Measurements from ENCODE around the gene LRMDA.

LRMDA gene

GRCh38 chr10:75857269-75857846 is 425.9 kb downstream of the LRMDA start:
- no peak overlapping the region for H3K4me3 ChIP-seq (ENCODE audit: low read depth, low read length)

GRCh38 chr10:75857896-75858295 is 426.5 kb downstream of the LRMDA start:
- H3K4me3 ChIP-seq (ENCODE audit: low read depth, low read length), result no peak overlapping the region

- no peak overlapping the region for H3K4me3 ChIP-seq (ENCODE audit: low read depth, low read length)
Observed at GRCh38 chr10:75858339-75858738, 426.9 kb downstream of the LRMDA start.

GRCh38 chr10:75859141-75859540 is 427.7 kb downstream of the LRMDA start:
- no peak overlapping the region for H3K4me3 ChIP-seq (ENCODE audit: low read depth, low read length)

- H3K4me3 ChIP-seq (ENCODE audit: low read depth, low read length), result no peak overlapping the region
Observed at GRCh38 chr10:75860009-75860408, 428.6 kb downstream of the LRMDA start.

- H3K4me3 ChIP-seq (ENCODE audit: low read depth, low read length), result no peak overlapping the region
Observed at GRCh38 chr10:75861582-75861981, 430.2 kb downstream of the LRMDA start.

GRCh38 chr10:75862935-75863334 is 431.5 kb downstream of the LRMDA start:
- H3K4me3 ChIP-seq (ENCODE audit: low read depth, low read length), result no peak overlapping the region

GRCh38 chr10:75864717-75865116 is 433.3 kb downstream of the LRMDA start:
- H3K4me3 ChIP-seq (ENCODE audit: low read depth, low read length), result no peak overlapping the region

GRCh38 chr10:75865413-75866299 is 434.2 kb downstream of the LRMDA start:
- no peak overlapping the region for H3K4me3 ChIP-seq (ENCODE audit: low read depth, low read length)

GRCh38 chr10:75866300-75866625 is 434.8 kb downstream of the LRMDA start:
- no peak overlapping the region for H3K4me3 ChIP-seq (ENCODE audit: low read depth, low read length)

- no peak overlapping the region for H3K4me3 ChIP-seq (ENCODE audit: low read depth, low read length)
Observed at GRCh38 chr10:75866731-75867130, 435.3 kb downstream of the LRMDA start.

- H3K4me3 ChIP-seq (ENCODE audit: low read depth, low read length), result no peak overlapping the region
Observed at GRCh38 chr10:75868574-75868973, 437.1 kb downstream of the LRMDA start.

- no peak overlapping the region for H3K4me3 ChIP-seq (ENCODE audit: low read depth, low read length)
Observed at GRCh38 chr10:75870039-75870645, 438.7 kb downstream of the LRMDA start.

GRCh38 chr10:75875740-75876139 is 444.3 kb downstream of the LRMDA start:
- H3K4me3 ChIP-seq (ENCODE audit: low read depth, low read length), result no peak overlapping the region

GRCh38 chr10:75876710-75877109 is 445.3 kb downstream of the LRMDA start:
- H3K4me3 ChIP-seq (ENCODE audit: low read depth, low read length), result no peak overlapping the region

GRCh38 chr10:75877877-75878276 is 446.5 kb downstream of the LRMDA start:
- no peak overlapping the region for H3K4me3 ChIP-seq (ENCODE audit: low read depth, low read length)

GRCh38 chr10:75878586-75878985 is 447.2 kb downstream of the LRMDA start:
- no peak overlapping the region for H3K4me3 ChIP-seq (ENCODE audit: low read depth, low read length)

GRCh38 chr10:75880031-75880775 is 448.8 kb downstream of the LRMDA start:
- no peak overlapping the region for H3K4me3 ChIP-seq (ENCODE audit: low read depth, low read length)

- no peak overlapping the region for H3K4me3 ChIP-seq (ENCODE audit: low read depth, low read length)
Observed at GRCh38 chr10:75883081-75884072, 452.0 kb downstream of the LRMDA start.

GRCh38 chr10:75884808-75885207 is 453.4 kb downstream of the LRMDA start:
- no peak overlapping the region for H3K4me3 ChIP-seq (ENCODE audit: low read depth, low read length)
